ENCODE measurements around the gene ATP8B4. TPM values are rescaled to one million over a fixed set of nuclear protein-coding genes. Genes with fewer than 3 reads are reported as not detected.

Gene ATP8B4
- total and polyA plus RNA-seq, 10 of the 15 experiments (the other 5 are each of a cell fraction or from before 2014, with no cell fraction given), result 0.02 to 0.94 (median 0.19) TPM

- H3K27me3 ChIP-seq (replicated peaks in 1 of 2; ENCODE audit: control insufficient read depth in 2 of 2, insufficient read depth in 2 of 2, low read length in 1 of 2), result no peaks in the 10 kb centered on the region; a peak in 1 of 4 replicates
- H4K20me1 ChIP-seq (ENCODE audit: control insufficient read depth, insufficient read depth), result no peaks in the 10 kb centered on the region
- CTCF ChIA-PET, result interaction anchor here (0.6 kb wide), 1 partner anchor 117 kb away, joined by 3 read pairs; no protein-coding TSS in a partner anchor
- RAD21 ChIA-PET (ENCODE audit: unreplicated experiment), result no interaction called here
- no TSS peak for BruUV-seq (replicated peaks)
- no peaks in the 10 kb centered on the region for H3K9me3 ChIP-seq (replicated peaks; ENCODE audit: control insufficient read depth, insufficient read depth, low read length)
- intact Hi-C loops (cut with micrococcal nuclease; ENCODE audit: unreplicated experiment), result no loop called here
- no peaks in the 10 kb centered on the region for H3K79me2 ChIP-seq (ENCODE audit: control insufficient read depth, insufficient read depth, low read length)
- no peak for DNase-seq (ENCODE audit: low read depth, low spot score)
- no peaks in the 10 kb centered on the region for H3K36me3 ChIP-seq (ENCODE audit: control insufficient read depth in 2 of 2, insufficient read depth in 2 of 2, low read length in 1 of 2)
- H3K9ac ChIP-seq (ENCODE audit: control insufficient read depth, insufficient read depth, low read length), result no peak overlapping the region
- FAIRE-seq, result no peak
- H3K4me3 ChIP-seq, result no peak overlapping the region
- H3K4me1 ChIP-seq (ENCODE audit: control insufficient read depth, insufficient read depth, low read length), result no peaks in the 10 kb centered on the region
- POLR2A ChIA-PET, result no interaction called here
- H2AFZ ChIP-seq (ENCODE audit: control insufficient read depth, low read depth, low read length), result no peak overlapping the region
- in situ Hi-C loops (cut with MboI), result no loop called here
- TF ChIP-seq MXI1 (IDR thresholded peaks at IDR 0.05; ENCODE audit: low read depth, low read length) (no peak), RCOR1 (conservative IDR thresholded peaks at IDR 0.05; ENCODE audit: low read depth, low read length) (no peak), LARP7 (IDR thresholded peaks at IDR 0.05) (no peak), FOXM1 (IDR thresholded peaks at IDR 0.05; ENCODE audit: low read depth, low read length) (no peak), RBBP5 (conservative IDR thresholded peaks at IDR 0.05) (no peak), NR2F1 (conservative IDR thresholded peaks at IDR 0.05) (no peak), ZNF687 (IDR thresholded peaks at IDR 0.05) (no peak)
- no peak for ATAC-seq
- H3K27ac ChIP-seq (ENCODE audit: control insufficient read depth, insufficient read depth), result no peak overlapping the region
- H3K4me2 ChIP-seq (ENCODE audit: control insufficient read depth, insufficient read depth), result no peak overlapping the region
- SMC1A ChIA-PET (ENCODE audit: uncharacterized antibody, unreplicated experiment), result no interaction called here
Observed at GRCh38 chr15:49904296-49904695, 214.7 kb downstream of the ATP8B4 start.

Data from GM12878 (cell line).